Trophoblast cell (in vitro differentiated cells and primary cell): ENCODE data around the gene GTF3C5.

Experiments
- DNase-seq, 2 donors: peaks; one replicate each; pipeline ENCODE4 v3.0.0-alpha.2; 2016
- H2AFZ ChIP-seq: 2 replicates; pipeline ENCODE4 v1.6.1; 2013; ENCODE audit warnings: low read length, moderate library complexity, mild to moderate bottlenecking; ENCODE audit not compliant: insufficient read depth, poor library complexity
- H2AK5ac ChIP-seq: 2 replicates; pipeline ENCODE4 v1.6.1; 2013; ENCODE audit warnings: mild to moderate bottlenecking, low read length
- H2BK120ac ChIP-seq: 2 replicates; pipeline ENCODE4 v1.6.1; 2013; ENCODE audit warnings: low read length, mild to moderate bottlenecking, moderate library complexity; ENCODE audit not compliant: insufficient read depth, poor library complexity
- H2BK12ac ChIP-seq: 2 replicates; pipeline ENCODE4 v1.6.1; 2013; ENCODE audit warnings: mild to moderate bottlenecking, low read length, moderate library complexity
- H2BK5ac ChIP-seq: 2 replicates; pipeline ENCODE4 v1.6.1; 2013; ENCODE audit warnings: low read length, low read depth, moderate library complexity, mild to moderate bottlenecking; ENCODE audit not compliant: poor library complexity
- H3K14ac ChIP-seq: 2 replicates; pipeline ENCODE4 v1.6.1; 2013; ENCODE audit warnings: mild to moderate bottlenecking, low read length
- H3K18ac ChIP-seq: 2 replicates; pipeline ENCODE4 v1.6.1; 2013; ENCODE audit warnings: mild to moderate bottlenecking, low read length
- H3K23ac ChIP-seq: 2 replicates; pipeline ENCODE4 v1.6.1; 2013; ENCODE audit warnings: low read length
- H3K27ac ChIP-seq: 2 replicates; pipeline ENCODE4 v1.5.1; 2013; ENCODE audit warnings: low read depth, mild to moderate bottlenecking, inconsistent platforms, low read length, moderate library complexity
- H3K27me3 ChIP-seq: 2 replicates; pipeline ENCODE4 v1.6.1; 2013; ENCODE audit warnings: inconsistent platforms, mild to moderate bottlenecking, low read length, moderate library complexity; ENCODE audit not compliant: insufficient read depth
- H3K36me3 ChIP-seq, 2 experiments: 1 replicate in 1 of 2; 2 replicates in 1 of 2; pipeline ENCODE4 v1.6.1; 2013; ENCODE audit warnings: low read length in 2 of 2, mild to moderate bottlenecking in 2 of 2, moderate library complexity in 1 of 2; ENCODE audit not compliant: insufficient read depth in 2 of 2, control insufficient read depth in 1 of 2
- H3K4ac ChIP-seq: 2 replicates; pipeline ENCODE4 v1.6.1; 2013; ENCODE audit warnings: low read depth, mild to moderate bottlenecking, low read length, moderate library complexity
- H3K4me1 ChIP-seq, 2 experiments: 1 replicate in 1 of 2; 2 replicates in 1 of 2; pipeline ENCODE4 v1.6.1; 2013; ENCODE audit warnings: low read length in 2 of 2, mild to moderate bottlenecking in 2 of 2, moderate library complexity in 1 of 2; ENCODE audit not compliant: insufficient read depth in 2 of 2, control insufficient read depth in 1 of 2
- H3K4me2 ChIP-seq: 2 replicates; pipeline ENCODE4 v1.6.1; 2013; ENCODE audit warnings: inconsistent platforms, mild to moderate bottlenecking, low read length, moderate library complexity
- H3K4me3 ChIP-seq: 2 replicates; pipeline ENCODE4 v1.5.1; 2013; ENCODE audit warnings: mild to moderate bottlenecking, low read depth, low read length, inconsistent platforms
- H3K79me1 ChIP-seq: one replicate; pipeline ENCODE4 v1.6.1; 2013; ENCODE audit warnings: low read length
- H3K79me2 ChIP-seq: 2 replicates; pipeline ENCODE4 v1.6.1; 2013; ENCODE audit warnings: low read length, mild to moderate bottlenecking; ENCODE audit not compliant: control insufficient read depth, insufficient read depth, poor library complexity
- H3K9ac ChIP-seq: 2 replicates; pipeline ENCODE4 v1.6.1; 2013; ENCODE audit warnings: mild to moderate bottlenecking, low read length
- H3K9me3 ChIP-seq: 2 replicates; pipeline ENCODE4 v1.6.1; 2013; ENCODE audit warnings: low read depth, mild to moderate bottlenecking, control low read depth, inconsistent platforms, low read length; ENCODE audit not compliant: insufficient read depth
- H4K12ac ChIP-seq: 2 replicates; pipeline ENCODE4 v1.6.1; 2013; ENCODE audit warnings: low read depth, mild to moderate bottlenecking, low read length, moderate library complexity
- H4K8ac ChIP-seq: 2 replicates; pipeline ENCODE4 v1.6.1; 2013; ENCODE audit warnings: low read depth, mild to moderate bottlenecking, low read length, moderate library complexity
- H4K91ac ChIP-seq: one replicate; pipeline ENCODE4 v1.6.1; 2013; ENCODE audit warnings: low read depth, mild to moderate bottlenecking, low read length, moderate library complexity
- WGBS: extraction: QIAGEN DNeasy Blood & Tissue Kit; methylation state at CpG from one replicate; pipeline ENCODE4 v1.1.7; 2013; ENCODE audit warnings: missing lambda C conversion rate; ENCODE audit not compliant: insufficient read length, insufficient coverage; ENCODE audit errors: extremely low coverage; 5-methylcytosine and 5-hydroxymethylcytosine counted together

GTF3C5 gene

DNA sequence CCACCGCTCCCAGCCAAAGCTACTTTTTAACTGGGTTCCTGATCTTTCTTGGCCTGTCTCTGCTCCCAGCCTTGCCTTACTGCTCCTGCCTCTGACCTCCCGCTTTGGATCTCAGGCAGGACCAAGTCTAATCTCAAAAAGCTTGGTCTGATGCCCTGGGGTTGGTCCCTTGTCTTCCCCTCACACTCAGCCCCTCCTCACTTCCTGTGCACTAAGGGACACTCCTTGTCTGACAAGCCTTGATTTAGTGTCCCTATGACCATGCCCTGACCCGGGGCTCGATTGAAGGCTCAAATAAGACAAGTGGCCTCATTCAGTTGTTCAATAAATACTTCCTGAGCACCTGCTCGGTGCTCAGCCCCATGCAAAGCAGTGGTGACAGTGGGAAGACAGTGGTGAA is 3.7 kb upstream of the GTF3C5 start:
- Histone ChIP-seq H3K36me3 (no peaks in the 10 kb centered on the region), H3K4me2 (no peak overlapping the region), H4K91ac (no peak overlapping the region), H3K14ac (no peak overlapping the region), H2AK5ac (no peak overlapping the region), H3K4ac (no peak overlapping the region), H3K79me1 (peaks cover 10% of the 10 kb centered on the region), H3K23ac (no peak overlapping the region), H3K27ac (no peak overlapping the region), H4K12ac (no peak overlapping the region), H2AFZ (no peak overlapping the region), H2BK12ac (no peak overlapping the region), H3K18ac (no peak overlapping the region), H2BK120ac (no peak overlapping the region), H3K27me3 (no peaks in the 10 kb centered on the region), H3K4me1 (peaks cover 6 to 8% of the 10 kb centered on the region in 2 experiments), H4K8ac (no peak overlapping the region), H3K9ac (no peak overlapping the region), H3K79me2 (peaks cover 11% of the 10 kb centered on the region), H3K9me3 (peaks cover 2% of the 10 kb centered on the region), H3K4me3 (no peak overlapping the region), H2BK5ac (no peak overlapping the region)
- no CpG with 5 or more reads among the region's 5 CpGs for WGBS
- DNase-seq, result no peak

- Histone ChIP-seq H3K9ac (no peak overlapping the region), H2BK5ac (no peak overlapping the region), H4K91ac (no peak overlapping the region), H3K14ac (no peak overlapping the region), H2AFZ (no peak overlapping the region), H3K79me2 (peaks cover 11% of the 10 kb centered on the region), H3K27me3 (no peaks in the 10 kb centered on the region), H2BK120ac (no peak overlapping the region), H3K4me1 (peaks cover 6 to 8% of the 10 kb centered on the region in 2 experiments), H3K18ac (no peak overlapping the region), H3K4me2 (no peak overlapping the region), H2BK12ac (no peak overlapping the region), H4K12ac (no peak overlapping the region), H4K8ac (no peak overlapping the region), H3K9me3 (peaks cover 2% of the 10 kb centered on the region), H3K36me3 (peaks cover 2% of the 10 kb centered on the region in 2 experiments), H2AK5ac (no peak overlapping the region), H3K23ac (no peak overlapping the region), H3K4me3 (no peak overlapping the region), H3K27ac (no peak overlapping the region), H3K4ac (no peak overlapping the region), H3K79me1 (peaks cover 10% of the 10 kb centered on the region)
- WGBS, result no CpG with 5 or more reads among the region's 3 CpGs
- no peak for DNase-seq
Observed at GRCh38 chr9:133028221-133028620, 2.6 kb upstream of the GTF3C5 start.

DNA sequence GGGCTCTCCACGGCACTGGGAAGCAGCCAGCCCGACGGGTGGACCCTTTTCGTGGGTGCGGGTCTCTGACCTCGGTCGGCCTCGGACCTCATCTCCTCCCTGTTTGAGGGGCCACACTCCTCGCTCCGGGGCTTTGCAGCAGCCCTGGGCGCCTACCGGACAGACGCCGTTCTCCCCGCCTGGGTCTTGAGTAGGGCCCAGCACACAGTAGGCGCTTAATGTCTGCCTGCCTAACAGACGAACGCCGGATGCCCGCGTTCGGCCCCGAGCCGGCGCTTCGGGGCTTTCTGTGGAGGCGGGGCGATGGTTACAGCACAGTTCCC is 842 bp upstream of the GTF3C5 start:
- Histone ChIP-seq H3K27me3 (no peaks in the 10 kb centered on the region), H2BK5ac (peak overlapping the region; percentile 7), H4K8ac (peak overlapping the region; percentile 99), H3K4ac (peak overlapping the region; percentile 89), H3K9ac (peak overlapping the region; percentile 93), H3K18ac (peak overlapping the region; percentile 91), H4K91ac (peak overlapping the region; percentile 92), H3K36me3 (peaks cover 5 to 12% of the 10 kb centered on the region in 2 experiments), H3K14ac (peak overlapping the region; percentile 96), H3K4me1 (peaks cover 6 to 8% of the 10 kb centered on the region in 2 experiments), H3K27ac (peak overlapping the region; percentile 34), H3K79me2 (peaks cover 11% of the 10 kb centered on the region), H3K79me1 (peaks cover 10% of the 10 kb centered on the region), H3K23ac (no peak overlapping the region), H3K4me2 (peak overlapping the region; percentile 75), H2AK5ac (peak overlapping the region; percentile 87), H2AFZ (peak overlapping the region; percentile 4), H2BK12ac (no peak overlapping the region), H3K4me3 (peak overlapping the region; percentile 93), H3K9me3 (peaks cover 2% of the 10 kb centered on the region), H2BK120ac (peak overlapping the region; percentile 9), H4K12ac (peak overlapping the region; percentile 39)
- DNase-seq, result no peak
- WGBS, result no CpG with 5 or more reads among the region's 28 CpGs

- peak overlapping the region; percentile 95 for H3K4ac ChIP-seq
- peak overlapping the region; percentile 71 for H4K91ac ChIP-seq
- H2BK12ac ChIP-seq, result no peak overlapping the region
- H3K79me2 ChIP-seq, result peaks cover 11% of the 10 kb centered on the region
- H3K9me3 ChIP-seq, result peaks cover 2% of the 10 kb centered on the region
- no peak for DNase-seq
- H3K79me1 ChIP-seq, result peaks cover 10% of the 10 kb centered on the region
- peaks cover 6 to 8% of the 10 kb centered on the region in 2 experiments for H3K4me1 ChIP-seq
- peaks cover 5 to 12% of the 10 kb centered on the region in 2 experiments for H3K36me3 ChIP-seq
- H3K9ac ChIP-seq, result peak overlapping the region; percentile 99
- WGBS, result no CpG with 5 or more reads among the region's 16 CpGs
- peak overlapping the region; percentile 99 for H2AFZ ChIP-seq
- peak overlapping the region; percentile 100 for H4K8ac ChIP-seq
- H4K12ac ChIP-seq, result peak overlapping the region; percentile 99
- peak overlapping the region; percentile 89 for H2BK120ac ChIP-seq
- H2AK5ac ChIP-seq, result no peak overlapping the region
- peak overlapping the region; percentile 99 for H3K14ac ChIP-seq
- peak overlapping the region; percentile 73 for H3K4me2 ChIP-seq
- peak overlapping the region; percentile 91 for H2BK5ac ChIP-seq
- H3K27ac ChIP-seq, result peak overlapping the region; percentile 85
- H3K4me3 ChIP-seq, result peak overlapping the region; percentile 99
- H3K18ac ChIP-seq, result peak overlapping the region; percentile 96
- H3K27me3 ChIP-seq, result no peaks in the 10 kb centered on the region
- no peak overlapping the region for H3K23ac ChIP-seq
Observed at GRCh38 chr9:133031130-133031422, 279 bp downstream of the GTF3C5 start.
